Neural progenitor cell (in vitro differentiated cells): ENCODE measurements around the gene TNFSF13B.
"Not testable (repeated sequence)": the region's sequence is repeated elsewhere in the genome, so short reads cannot be mapped to it uniquely, and the experiment has no call there.

Experiments
- CTCF ChIP-seq: fragments of 200-600 bp; sonication (generic); IDR thresholded peaks from 2 replicates; pipeline ENCODE4 v1.5.1; 2017; ENCODE audit warnings: antibody characterized with exemption, mild to moderate bottlenecking
- EZH2 ChIP-seq: fragments of 200-600 bp; sonication (generic); IDR thresholded peaks from 2 replicates; pipeline ENCODE4 v1.6.1; 2017; ENCODE audit warnings: antibody characterized with exemption, mild to moderate bottlenecking, moderate library complexity
- EZH2phosphoT487 ChIP-seq: fragments of 200-600 bp; sonication (generic); IDR thresholded peaks from 2 replicates; pipeline ENCODE4 v1.6.1; 2017; ENCODE audit warnings: antibody characterized with exemption

GRCh38 chr13:108311596-108311995 is 42.1 kb downstream of the TNFSF13B start:
- not testable (repeated sequence) for TF ChIP-seq EZH2, CTCF, EZH2phosphoT487
